DND-41 (cell line): Measurements from ENCODE around the gene PMPCA.

Source experiments
- EZH2 ChIP-seq: IDR thresholded peaks from 3 replicates; pipeline ENCODE4 v1.6.1; 2012; ENCODE audit warnings: borderline replicate concordance, low read depth, mild to moderate bottlenecking, moderate library complexity, low read length, inconsistent platforms; ENCODE audit not compliant: severe bottlenecking
- TF ChIP-seq, protein P1 (sequence below): IDR thresholded peaks from 2 replicates; pipeline ENCODE4 v1.5.1; 2012; ENCODE audit warnings: borderline replicate concordance, low read length, moderate library complexity, mild to moderate bottlenecking; ENCODE audit not compliant: poor library complexity, severe bottlenecking; ENCODE audit errors: extremely low read depth

DNA sequence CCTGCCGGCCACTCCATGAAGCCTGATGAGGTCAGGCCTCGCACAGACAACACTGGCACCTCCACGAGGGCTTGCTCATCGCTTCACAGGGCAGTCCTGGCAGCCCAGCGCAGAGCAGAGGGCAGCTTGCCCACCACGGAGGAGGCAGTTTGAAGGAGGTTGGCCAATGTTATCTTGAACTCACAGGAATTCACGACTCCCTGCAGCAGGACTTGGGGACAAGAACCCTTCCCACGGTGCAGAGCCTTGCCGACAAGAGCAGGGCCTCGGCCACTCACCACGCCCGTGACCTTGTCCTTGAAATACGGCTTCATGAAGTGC lies 15.5 kb upstream of the PMPCA start:
- TF ChIP-seq, protein P1, sequence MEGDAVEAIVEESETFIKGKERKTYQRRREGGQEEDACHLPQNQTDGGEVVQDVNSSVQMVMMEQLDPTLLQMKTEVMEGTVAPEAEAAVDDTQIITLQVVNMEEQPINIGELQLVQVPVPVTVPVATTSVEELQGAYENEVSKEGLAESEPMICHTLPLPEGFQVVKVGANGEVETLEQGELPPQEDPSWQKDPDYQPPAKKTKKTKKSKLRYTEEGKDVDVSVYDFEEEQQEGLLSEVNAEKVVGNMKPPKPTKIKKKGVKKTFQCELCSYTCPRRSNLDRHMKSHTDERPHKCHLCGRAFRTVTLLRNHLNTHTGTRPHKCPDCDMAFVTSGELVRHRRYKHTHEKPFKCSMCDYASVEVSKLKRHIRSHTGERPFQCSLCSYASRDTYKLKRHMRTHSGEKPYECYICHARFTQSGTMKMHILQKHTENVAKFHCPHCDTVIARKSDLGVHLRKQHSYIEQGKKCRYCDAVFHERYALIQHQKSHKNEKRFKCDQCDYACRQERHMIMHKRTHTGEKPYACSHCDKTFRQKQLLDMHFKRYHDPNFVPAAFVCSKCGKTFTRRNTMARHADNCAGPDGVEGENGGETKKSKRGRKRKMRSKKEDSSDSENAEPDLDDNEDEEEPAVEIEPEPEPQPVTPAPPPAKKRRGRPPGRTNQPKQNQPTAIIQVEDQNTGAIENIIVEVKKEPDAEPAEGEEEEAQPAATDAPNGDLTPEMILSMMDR = no peak
- TF ChIP-seq EZH2 = no peak
